GM21825 (cell line): Measurements from ENCODE around the gene MCF2L.

Source experiments
- ATAC-seq: cut with Tn5 transposase; IDR thresholded peaks from one replicate; pipeline ENCODE4 v1.9.1; 2021; ENCODE audit warnings: mild to moderate bottlenecking, moderate library complexity; ENCODE audit not compliant: unreplicated experiment

MCF2L gene

DNA sequence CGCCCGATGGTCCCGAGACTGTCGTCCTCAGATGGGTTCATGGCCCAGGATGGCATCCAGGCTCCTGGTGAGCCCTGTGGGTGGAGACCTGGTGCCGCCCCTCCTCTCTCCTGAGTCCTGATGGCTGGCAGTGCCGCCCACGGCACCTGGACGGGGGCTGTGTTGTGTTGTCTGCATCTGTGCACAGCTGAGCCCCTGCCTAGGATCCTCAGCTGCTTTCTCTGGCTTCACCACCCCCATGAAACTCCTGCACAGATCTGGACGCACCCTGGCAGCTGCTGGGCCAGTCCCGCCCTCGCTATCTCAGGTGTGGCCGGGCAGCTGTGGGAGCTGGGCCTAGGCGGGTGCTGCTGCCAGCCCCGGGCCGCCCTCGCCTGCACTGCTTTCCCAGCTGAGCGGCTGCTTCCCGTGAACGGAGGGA lies 27.7 kb downstream of the MCF2L start:
- no peak for ATAC-seq

- no peak for ATAC-seq
These were observed 28.4 kb downstream of the MCF2L start for GRCh38 chr13:112997188-112998130.

DNA sequence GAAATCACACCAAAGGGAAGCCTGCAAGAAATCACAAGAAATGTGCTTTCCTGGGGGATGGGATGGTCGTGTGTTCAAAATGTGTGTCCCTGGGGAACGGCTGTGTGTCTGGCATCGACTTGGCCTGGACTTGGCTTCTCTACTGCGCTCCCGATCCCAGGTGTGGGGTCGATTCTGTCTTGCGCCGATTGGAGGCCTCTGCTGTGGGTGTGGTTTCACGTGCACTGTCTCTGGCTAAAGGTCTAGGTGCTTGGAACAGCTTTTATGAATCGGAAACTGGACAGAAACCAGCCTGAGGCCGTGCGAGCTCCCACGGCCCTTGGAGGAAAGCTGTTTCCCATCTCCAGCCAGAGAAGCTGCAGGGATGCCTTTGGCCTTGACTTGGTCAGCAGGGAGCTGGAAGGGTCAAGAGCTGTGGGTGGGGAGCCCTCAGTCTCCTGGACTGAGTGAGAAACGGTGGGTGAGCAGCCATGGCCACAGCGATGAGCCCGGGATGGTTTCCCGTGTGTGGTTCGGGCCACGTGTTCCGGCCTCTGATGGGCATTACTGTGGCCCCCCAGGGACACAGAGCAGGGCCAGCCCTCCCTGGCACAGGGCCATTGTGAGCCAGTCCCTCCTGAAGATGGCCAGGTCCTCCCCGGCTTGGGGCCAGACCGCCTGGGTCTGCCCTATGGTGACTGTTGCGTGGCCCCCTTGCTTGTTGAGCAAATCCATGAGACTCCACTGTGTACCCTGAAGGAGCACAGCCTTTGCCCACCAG lies 29.7 kb downstream of the MCF2L start:
- ATAC-seq: no peak

DNA sequence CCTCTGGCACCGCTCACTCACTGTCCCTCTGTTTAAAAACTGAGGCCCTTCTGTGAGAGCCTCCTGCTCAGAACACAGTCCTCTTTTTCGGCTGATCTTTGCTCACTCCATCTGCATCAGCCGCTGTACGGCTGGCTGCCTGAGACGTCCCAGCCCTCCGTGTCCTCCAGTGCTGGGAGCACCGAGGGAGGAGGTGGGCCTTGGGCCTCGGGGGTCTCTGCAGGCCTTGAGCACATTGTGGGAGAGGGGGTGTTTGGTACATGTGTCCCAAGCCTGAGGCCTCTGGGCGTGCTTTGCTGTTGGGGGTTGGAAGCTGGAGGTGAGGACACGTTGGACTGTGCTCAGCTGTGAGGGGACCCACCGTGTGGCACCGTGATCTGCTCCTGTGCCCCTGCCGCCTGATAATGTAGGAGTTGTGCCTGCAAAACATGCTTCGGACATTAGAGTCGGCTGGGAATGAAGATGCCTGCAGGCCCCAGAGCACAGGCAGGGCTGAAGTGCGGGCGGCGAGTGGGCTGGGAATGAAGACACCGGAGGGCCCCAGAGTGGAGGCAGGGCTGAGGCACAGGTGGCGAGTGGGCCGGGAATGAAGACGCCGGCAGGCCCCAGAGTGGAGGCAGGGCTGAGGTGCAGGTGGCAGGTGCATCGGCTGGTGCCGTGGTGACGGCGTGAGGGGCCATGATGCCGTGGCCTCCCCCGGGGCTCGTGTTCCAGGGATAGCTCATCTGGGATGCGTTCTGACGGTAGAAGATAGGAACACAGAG lies 30.6 kb downstream of the MCF2L start:
- no peak for ATAC-seq

DNA sequence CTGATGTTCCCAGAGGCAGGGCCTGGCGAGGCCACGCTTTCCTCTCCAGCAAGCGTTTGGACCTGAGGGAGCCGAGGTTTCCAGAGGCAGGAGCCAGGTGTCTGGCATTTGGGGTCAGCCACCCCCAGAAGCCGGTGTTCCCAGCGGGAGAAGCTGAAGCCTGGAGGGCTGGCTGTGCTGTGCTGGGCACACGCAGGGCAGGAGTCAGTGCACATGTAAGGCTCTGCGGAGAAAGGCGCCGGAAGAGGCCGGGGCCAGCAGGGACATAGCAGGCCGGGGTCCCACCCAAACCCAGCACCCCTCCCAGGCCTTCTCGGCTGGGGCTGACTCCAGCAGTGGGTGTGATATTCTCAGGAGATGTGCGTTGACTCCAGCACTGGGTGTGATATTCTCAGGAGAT lies 31.6 kb downstream of the MCF2L start:
- ATAC-seq: no peak

- ATAC-seq: no peak
These were observed 32.5 kb downstream of the MCF2L start for GRCh38 chr13:113001241-113002140.

GRCh38 chr13:113002206-113002912 lies 33.3 kb downstream of the MCF2L start:
- no peak for ATAC-seq

- ATAC-seq: no peak
These were observed 33.9 kb downstream of the MCF2L start for GRCh38 chr13:113002913-113003290.

DNA sequence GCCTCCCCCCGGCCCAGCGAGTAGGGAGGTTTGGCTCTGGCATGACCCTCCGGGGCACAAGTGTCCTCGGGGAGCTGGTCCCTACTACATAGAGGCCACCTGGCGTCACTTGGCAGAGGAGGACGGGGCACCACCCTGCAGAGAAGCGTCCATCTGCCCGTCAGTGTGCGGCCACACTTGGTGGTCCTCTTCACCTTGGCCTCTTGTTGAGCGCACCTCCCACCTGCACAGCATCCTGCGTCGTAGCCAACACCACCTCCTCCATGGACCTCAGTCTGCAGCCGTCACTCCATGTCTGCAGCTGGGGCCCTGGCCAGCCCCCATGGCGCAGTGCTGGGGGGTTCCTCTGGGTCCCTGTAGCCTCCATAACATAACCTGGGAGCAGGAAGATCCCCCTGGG lies 35.1 kb downstream of the MCF2L start:
- no peak for ATAC-seq

- no peak for ATAC-seq
These were observed 36.3 kb downstream of the MCF2L start for GRCh38 chr13:113005076-113005865.

GRCh38 chr13:113005997-113006396 lies 37.0 kb downstream of the MCF2L start:
- ATAC-seq: no peak

- no peak for ATAC-seq
These were observed 37.6 kb downstream of the MCF2L start for GRCh38 chr13:113006660-113007059.

- no peak for ATAC-seq
These were observed 39.8 kb downstream of the MCF2L start for GRCh38 chr13:113008851-113009250.

GRCh38 chr13:113009743-113010509 lies 40.9 kb downstream of the MCF2L start:
- ATAC-seq: no peak

DNA sequence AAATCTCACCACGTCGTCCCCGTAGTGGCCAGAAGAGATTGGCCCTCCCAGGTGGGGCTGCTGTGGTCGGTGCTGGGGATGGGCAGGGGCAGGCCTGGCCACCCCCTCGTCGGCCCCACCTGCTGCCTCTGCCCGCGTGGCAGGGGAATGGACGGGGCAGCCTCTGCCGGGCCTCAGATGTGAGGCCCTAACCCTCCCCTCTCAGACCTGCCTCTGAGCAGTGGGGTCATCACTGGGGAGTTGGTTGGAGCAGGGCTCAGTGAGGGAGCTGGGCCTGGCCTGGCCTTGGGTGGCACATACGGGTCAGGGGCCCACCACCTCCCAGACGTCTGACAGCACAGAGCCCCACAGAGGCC lies 41.5 kb downstream of the MCF2L start:
- ATAC-seq: no peak

DNA sequence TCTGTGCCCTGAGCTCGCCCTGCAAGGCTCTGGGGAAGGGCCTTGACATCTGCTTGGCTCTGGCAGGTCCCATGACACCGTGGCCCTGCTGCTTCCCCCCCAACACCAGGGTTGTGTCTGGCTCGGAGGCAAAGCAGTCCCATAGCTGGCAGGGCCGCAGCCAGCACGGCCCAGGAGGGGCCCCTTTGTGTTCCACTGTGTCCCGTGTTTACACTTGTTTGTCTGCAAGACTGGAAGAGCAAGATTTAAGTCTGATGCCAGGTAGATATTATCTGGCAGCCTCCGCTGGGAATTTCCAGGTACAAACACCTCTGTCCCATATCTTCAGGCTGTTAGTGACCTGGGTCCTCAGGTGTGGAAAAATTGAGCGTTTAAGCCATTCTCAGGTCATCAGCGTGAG lies 44.3 kb downstream of the MCF2L start:
- no peak for ATAC-seq

DNA sequence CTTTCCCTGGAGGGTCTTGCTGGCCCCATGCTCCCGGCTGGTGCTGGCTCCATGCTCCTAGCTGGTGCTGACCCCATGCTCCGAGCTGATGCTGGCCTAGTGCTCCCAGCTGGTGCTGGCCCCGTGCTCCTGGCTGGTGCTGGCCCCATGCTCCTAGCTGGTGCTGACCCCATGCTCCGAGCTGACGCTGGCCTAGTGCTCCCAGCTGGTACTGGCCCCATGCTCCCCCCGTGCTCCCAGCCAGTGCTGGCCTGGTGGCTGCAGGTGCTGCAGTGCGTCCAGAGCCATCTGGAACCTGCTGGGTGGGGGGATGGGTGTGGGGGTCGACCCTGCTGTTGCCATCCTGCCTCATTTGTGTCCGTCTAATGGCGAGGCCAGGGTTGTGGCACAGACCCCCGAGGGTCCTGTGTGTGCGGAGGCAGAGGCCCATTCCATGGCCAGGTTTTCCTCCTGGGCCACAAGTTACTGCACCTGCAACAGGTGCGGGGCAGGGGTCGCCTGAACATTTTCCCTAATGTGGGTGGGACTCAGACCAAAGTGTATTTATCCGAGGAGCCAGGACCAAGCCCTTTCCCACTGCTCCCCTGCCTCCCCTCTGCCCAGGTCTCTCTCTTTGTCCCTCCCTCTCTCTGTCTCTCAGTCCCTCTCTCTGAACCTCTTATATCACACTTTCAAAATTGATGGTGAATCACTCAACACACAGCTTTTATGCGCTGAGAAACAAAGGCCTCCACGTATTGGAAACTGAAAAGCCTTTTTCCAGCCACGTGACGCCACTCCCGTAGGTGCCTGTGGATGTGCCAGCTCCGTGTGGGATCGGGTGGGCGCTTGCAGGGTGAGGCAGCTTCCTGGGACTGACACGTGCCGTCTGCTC lies 45.1 kb downstream of the MCF2L start:
- ATAC-seq: no peak
